Pulmonary artery endothelial cell (primary cell): Measurements from ENCODE around the gene RPL31. TPM values are rescaled to one million over a fixed set of nuclear protein-coding genes. Genes with fewer than 3 reads are reported as not detected.

Source experiments
- DNase-seq: peaks from one replicate; pipeline ENCODE4 v3.0.0-alpha.2; 2011; ENCODE audit warnings: low read depth, low spot score
- total RNA-seq: library from RNA; depleted of rRNA; stranded (reverse); fragments of >200 nt; gene quantifications from 2 replicates; pipeline ENCODE4 v1.2.3, GENCODE V29; 2014

Gene RPL31
- 1,062 and 1,689 TPM in 2 replicates for total RNA-seq

GRCh38 chr2:101001691-101002561 is at the start of gene RPL31:
TSS of gene RPL31 (plus strand) at chr2:101002289. CDS start at chr2:101002702, 413 bp downstream.
- peak; percentile 93 for DNase-seq

GRCh38 chr2:100952512-100952911 is 49.6 kb upstream of the RPL31 start:
- no peak for DNase-seq

- no peak for DNase-seq
Observed at GRCh38 chr2:100953406-100954043, 48.6 kb upstream of the RPL31 start.

GRCh38 chr2:100954044-100954420 is 48.1 kb upstream of the RPL31 start:
- DNase-seq, result no peak

GRCh38 chr2:100955226-100955625 is 46.9 kb upstream of the RPL31 start:
- no peak for DNase-seq

GRCh38 chr2:100956081-100956480 is 46.0 kb upstream of the RPL31 start:
- DNase-seq, result no peak

- DNase-seq, result no peak
Observed at GRCh38 chr2:100957996-100958653, 44.0 kb upstream of the RPL31 start.

- peak; percentile 41 for DNase-seq
Observed at GRCh38 chr2:100959225-100959880, 42.7 kb upstream of the RPL31 start.

GRCh38 chr2:100960688-100961087 is 41.4 kb upstream of the RPL31 start:
- DNase-seq, result no peak

- no peak for DNase-seq
Observed at GRCh38 chr2:100962366-100963025, 39.6 kb upstream of the RPL31 start.

GRCh38 chr2:100963026-100963375 is 39.1 kb upstream of the RPL31 start:
- DNase-seq, result no peak

- no peak for DNase-seq
Observed at GRCh38 chr2:100964222-100964621, 37.9 kb upstream of the RPL31 start.

GRCh38 chr2:100964681-100965169 is 37.4 kb upstream of the RPL31 start:
- DNase-seq, result no peak

- DNase-seq, result no peak
Observed at GRCh38 chr2:100965596-100965995, 36.5 kb upstream of the RPL31 start.

- DNase-seq, result no peak
Observed at GRCh38 chr2:100967716-100968115, 34.4 kb upstream of the RPL31 start.

- DNase-seq, result no peak
Observed at GRCh38 chr2:100968146-100969145, 33.6 kb upstream of the RPL31 start.

GRCh38 chr2:100969998-100970397 is 32.1 kb upstream of the RPL31 start:
- DNase-seq, result no peak

GRCh38 chr2:100971221-100971620 is 30.9 kb upstream of the RPL31 start:
- DNase-seq, result no peak

GRCh38 chr2:100972452-100972851 is 29.6 kb upstream of the RPL31 start:
- no peak for DNase-seq
